Lung (tissue), 12 donors: Measurements from ENCODE around the gene DPP6. TPM values are rescaled to one million over a fixed set of nuclear protein-coding genes. Genes with fewer than 3 reads are reported as not detected.

ENCODE experiments used
- ATAC-seq: fragments of 200-7000 bp; cut with Tn5 transposase; one replicate; pipeline ENCODE4 v1.9.1; 2020; ENCODE audit warnings: moderate number of reproducible peaks; ENCODE audit not compliant: insufficient read depth, low FRiP score
- DNase-seq, 3 donors: peaks; one replicate each; pipeline ENCODE4 v3.0.0-alpha.2; 2013 to 2017
- H3K27ac ChIP-seq, 2 donors: one replicate each; pipeline ENCODE4 v1.5.1; 2013; ENCODE audit warnings: mild to moderate bottlenecking in 2 of 2, moderate library complexity in 2 of 2, control low read depth in 1 of 2, inconsistent platforms in 1 of 2, low read depth in 1 of 2, low read length in 1 of 2
- H3K27me3 ChIP-seq, 3 donors: one replicate each; pipeline ENCODE4 v1.5.1; 2013; ENCODE audit warnings: low read length in 2 of 3; ENCODE audit not compliant: control insufficient read depth in 3 of 3, insufficient read depth in 3 of 3
- H3K36me3 ChIP-seq, 4 donors: one replicate each; pipeline ENCODE4 v1.5.1; 2013; ENCODE audit warnings: low read length in 4 of 4, mild to moderate bottlenecking in 1 of 4, moderate library complexity in 1 of 4; ENCODE audit not compliant: control insufficient read depth in 4 of 4, insufficient read depth in 4 of 4
- H3K4me1 ChIP-seq, 5 donors: one replicate each; pipeline ENCODE4 v1.5.1; 2013; ENCODE audit warnings: low read length in 5 of 5, mild to moderate bottlenecking in 2 of 5, moderate library complexity in 1 of 5; ENCODE audit not compliant: control insufficient read depth in 5 of 5, insufficient read depth in 5 of 5
- H3K4me3 ChIP-seq: one replicate; pipeline ENCODE4 v1.5.1; 2013; ENCODE audit warnings: mild to moderate bottlenecking, control low read depth, moderate library complexity
- H3K9ac ChIP-seq, 2 donors: one replicate each; pipeline ENCODE4 v1.5.1; 2013; ENCODE audit warnings: low read length in 2 of 2, control low read depth in 1 of 2; ENCODE audit not compliant: insufficient read depth in 1 of 2
- H3K9me3 ChIP-seq, 4 donors: one replicate each; pipeline ENCODE4 v1.5.1; 2013; ENCODE audit warnings: low read length in 3 of 4, mild to moderate bottlenecking in 1 of 4, moderate library complexity in 1 of 4; ENCODE audit not compliant: control insufficient read depth in 4 of 4, insufficient read depth in 3 of 4
- CTCF ChIP-seq: IDR thresholded peaks from 2 replicates; pipeline ENCODE4 v1.5.1; 2012; ENCODE audit warnings: mild to moderate bottlenecking; ENCODE audit errors: control extremely low read depth, extremely low read depth
- WGBS, 2 donors: extraction: QIAGEN DNeasy Blood & Tissue Kit; methylation state at CpG; one replicate each; pipeline ENCODE4 v1.1.7; 2013; 5-methylcytosine and 5-hydroxymethylcytosine counted together
- polyA plus RNA-seq, 2 donors: library from polyadenylated mRNA; stranded (reverse); fragments of 200-250 nt; gene quantifications; one replicate each; pipeline ENCODE4 v1.2.1, GENCODE V29; 2013
- total RNA-seq, 2 donors: library from RNA; depleted of rRNA in 1 of 2; stranded (reverse); fragments of >200 nt in 1 of 2; gene quantifications; one replicate each; pipeline ENCODE4 v1.2.1, GENCODE V29; 2014 to 2021
- donor health status: control.
- donor health status: control.
- donor health status: Bipolar disorder and iron deficiency.
- donor health status: healthy.
- donor health status: DM: yes; HTN: yes; CAD: no.

Gene DPP6
- total and polyA plus RNA-seq, 4 donors, result 0.08 to 1.3 (median 0.75) TPM

DNA sequence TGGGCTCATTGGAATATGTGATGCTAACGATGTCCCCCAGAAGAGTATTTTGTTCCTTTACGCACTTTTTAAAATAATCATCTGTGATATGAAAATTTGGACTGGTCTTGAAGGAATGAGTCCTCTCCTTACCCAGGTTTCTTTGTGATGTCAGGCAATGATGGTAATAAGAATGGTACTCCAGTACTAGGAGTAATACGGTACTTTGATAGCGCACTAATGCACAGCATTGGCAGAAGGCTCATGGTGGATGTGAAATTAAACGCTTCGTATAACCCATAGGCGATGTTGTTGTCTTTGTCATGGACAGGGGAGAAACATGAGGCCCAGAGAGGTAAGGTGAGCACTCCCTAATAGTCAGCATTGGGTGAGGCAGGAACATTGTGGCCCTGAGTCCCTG, 125.4 kb downstream of the DPP6 start:
- Histone ChIP-seq H3K27ac (no peak overlapping the region), H3K4me3 (no peak overlapping the region), H3K36me3 (no peaks in the 10 kb centered on the region), H3K4me1 (no peaks in the 10 kb centered on the region), H3K27me3 (peaks cover 0 to 2% (median 0%) of the 10 kb centered on the region in 3 donors), H3K9ac (no peak overlapping the region), H3K9me3 (peaks cover 0 to 2% (median 0%) of the 10 kb centered on the region in 4 donors)
- no peak for TF ChIP-seq CTCF
- no peak for ATAC-seq
- no peak for DNase-seq
- 92 to 96% methylated on average over 7 of the region's 7 CpGs for WGBS, 2 donors

- no peak for DNase-seq
- Histone ChIP-seq H3K4me1 (no peaks in the 10 kb centered on the region), H3K9me3 (peaks cover 0 to 2% (median 0%) of the 10 kb centered on the region in 4 donors), H3K9ac (no peak overlapping the region), H3K4me3 (no peak overlapping the region), H3K27ac (no peak overlapping the region), H3K36me3 (no peaks in the 10 kb centered on the region), H3K27me3 (peaks cover 0 to 8% (median 0%) of the 10 kb centered on the region in 3 donors)
- ATAC-seq, result no peak
- no peak for TF ChIP-seq CTCF
Observed at GRCh38 chr7:154178895-154179294, 126.7 kb downstream of the DPP6 start.

DNA sequence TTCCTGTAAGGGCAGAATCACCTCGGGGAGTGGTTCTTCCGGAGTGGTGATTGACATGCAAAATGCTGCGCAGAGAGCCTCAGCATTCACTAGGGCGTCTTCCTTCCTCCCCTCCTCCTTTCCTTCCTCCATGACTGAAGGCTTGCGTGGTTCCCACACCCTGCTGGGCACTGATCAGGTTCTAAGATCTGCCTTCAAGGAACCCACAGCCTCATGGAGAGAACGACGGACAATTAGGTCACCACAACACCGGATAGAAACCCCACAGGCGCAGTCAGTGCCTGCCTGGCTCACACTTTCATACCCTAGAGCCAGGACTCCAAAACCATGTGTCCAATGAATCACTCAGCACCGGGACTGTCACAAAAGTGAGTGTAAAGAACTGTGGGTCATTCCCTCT, 131.3 kb downstream of the DPP6 start:
- H3K36me3 ChIP-seq, result no peaks in the 10 kb centered on the region
- peaks cover 0 to 11% (median 0%) of the 10 kb centered on the region in 3 donors for H3K27me3 ChIP-seq
- ATAC-seq, result no peak
- no peak overlapping the region for H3K9ac ChIP-seq
- no peak for TF ChIP-seq CTCF
- 29 to 32% methylated on average over 10 of the region's 10 CpGs for WGBS, 2 donors
- no peak for DNase-seq
- peaks cover 0 to 2% (median 0%) of the 10 kb centered on the region in 4 donors for H3K9me3 ChIP-seq
- H3K4me3 ChIP-seq, result no peak overlapping the region
- H3K27ac ChIP-seq, result no peak overlapping the region
- no peaks in the 10 kb centered on the region for H3K4me1 ChIP-seq

- no peaks in the 10 kb centered on the region for H3K9me3 ChIP-seq
- H3K9ac ChIP-seq, result no peak overlapping the region
- no peaks in the 10 kb centered on the region for H3K4me1 ChIP-seq
- DNase-seq (no peak), ATAC-seq (no peak)
- WGBS, 2 donors, result 55 to 58% methylated on average over 3 of the region's 3 CpGs
- H3K27me3 ChIP-seq, result peaks cover 0 to 11% (median 0%) of the 10 kb centered on the region in 3 donors
- no peak for TF ChIP-seq CTCF
- H3K36me3 ChIP-seq, result no peaks in the 10 kb centered on the region
- H3K4me3 ChIP-seq, result no peak overlapping the region
- no peak overlapping the region for H3K27ac ChIP-seq
Observed at GRCh38 chr7:154183946-154184345, 131.7 kb downstream of the DPP6 start.
